Measurements from ENCODE around the gene TMEM245.

Gene TMEM245

DNA sequence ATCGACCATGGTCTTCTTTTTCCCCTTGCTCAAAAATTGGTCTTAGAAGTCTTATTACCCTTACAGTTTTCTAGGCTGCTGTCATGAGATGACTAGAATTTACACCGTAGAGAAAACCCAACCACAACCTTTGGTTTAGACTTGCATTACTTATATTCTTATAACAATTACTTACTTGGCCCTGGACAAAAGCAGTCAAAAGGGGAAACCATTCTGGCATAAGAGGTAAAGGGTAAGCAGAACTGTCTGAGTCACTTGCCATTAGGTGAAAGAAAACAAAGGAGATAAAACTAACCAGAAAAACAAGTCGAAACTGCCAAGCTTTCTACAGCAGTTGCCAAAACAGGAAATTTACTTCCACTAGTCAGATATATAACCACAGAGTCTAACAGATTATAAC, 17.9 kb downstream of the TMEM245 start:
- H3K14ac ChIP-seq (ENCODE audit: low read length in 2 of 2) = no peak overlapping the region
- no peak overlapping the region for H3K4me3 ChIP-seq (ENCODE audit: insufficient read depth in 1 of 2, low read depth in 1 of 2, low read length in 2 of 2)
- H3K23ac ChIP-seq (ENCODE audit: low read length in 2 of 2) = no peak overlapping the region
- H3K27ac ChIP-seq (ENCODE audit: low read length, poor library complexity, severe bottlenecking) = peak overlapping the region; percentile 26
- H2BK120ac ChIP-seq (ENCODE audit: low read depth, low read length) = no peak overlapping the region
- H3K9me3 ChIP-seq (ENCODE audit: control insufficient read depth, low read length) = no peaks in the 10 kb centered on the region
- peaks cover 7 to 15% of the 10 kb centered on the region in 2 experiments for H3K36me3 ChIP-seq (ENCODE audit: control insufficient read depth in 1 of 2, insufficient read depth in 2 of 2, low read depth in 1 of 2, low read length in 2 of 2)
- H2AK5ac ChIP-seq (ENCODE audit: low read length, severe bottlenecking) = no peak overlapping the region
- 54% methylated on average over 2 of the region's 3 CpGs for WGBS
- no peak overlapping the region for H3K4me2 ChIP-seq (ENCODE audit: low read length, poor library complexity, severe bottlenecking)
- H2AFZ ChIP-seq (ENCODE audit: low read depth, low read length) = no peak overlapping the region
- H3K9ac ChIP-seq (ENCODE audit: low read length) = peak overlapping the region; percentile 34
- no peak overlapping the region for H4K8ac ChIP-seq (ENCODE audit: low read length)
- H2BK15ac ChIP-seq (ENCODE audit: low read depth, poor library complexity, severe bottlenecking) = no peak overlapping the region
- no peak overlapping the region for H3K4ac ChIP-seq (ENCODE audit: low read depth in 1 of 2, low read length in 2 of 2)
- H3K27me3 ChIP-seq (ENCODE audit: control insufficient read depth in 1 of 2, insufficient read depth in 1 of 2, low read length in 2 of 2) = no peaks in the 10 kb centered on the region
- no peak overlapping the region for H3K18ac ChIP-seq (ENCODE audit: low read depth in 1 of 2, low read length in 2 of 2)
- no peak overlapping the region for H4K91ac ChIP-seq (ENCODE audit: low read length)
- H2BK5ac ChIP-seq (ENCODE audit: low read depth, low read length, poor library complexity, severe bottlenecking) = no peak overlapping the region
- no peak overlapping the region for H2BK12ac ChIP-seq (ENCODE audit: low read length in 2 of 2)
- peaks cover 5% of the 10 kb centered on the region for H3K4me1 ChIP-seq (ENCODE audit: control insufficient read depth, insufficient read depth, low read depth, low read length)
- DNase-seq = peak; percentile 76
- peaks cover 1% of the 10 kb centered on the region for H3K79me1 ChIP-seq (replicated peaks; ENCODE audit: low read length, poor library complexity, severe bottlenecking)

DNA sequence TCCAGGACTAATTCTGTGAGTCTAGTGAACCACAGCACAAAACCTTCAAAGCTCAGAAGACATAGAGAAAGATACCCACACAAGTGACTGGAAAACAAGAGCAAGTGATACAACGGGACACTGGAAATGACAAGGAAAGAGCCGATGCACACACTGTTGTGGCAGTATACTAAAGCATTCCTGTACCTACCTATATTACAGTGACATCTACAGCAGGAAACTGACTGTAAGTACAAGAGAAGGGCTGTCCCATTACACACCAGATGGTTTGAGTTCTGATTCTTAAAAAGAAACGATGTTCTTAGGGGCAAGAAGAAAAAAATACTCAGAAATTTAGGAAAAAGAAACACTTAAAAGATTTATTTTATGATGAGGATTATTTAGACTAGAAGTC, 18.5 kb downstream of the TMEM245 start:
- Histone ChIP-seq H3K18ac (ENCODE audit: low read depth in 1 of 2, low read length in 2 of 2) (no peak overlapping the region), H3K36me3 (ENCODE audit: control insufficient read depth in 1 of 2, insufficient read depth in 2 of 2, low read depth in 1 of 2, low read length in 2 of 2) (peaks cover 7 to 15% of the 10 kb centered on the region in 2 experiments), H3K9ac (ENCODE audit: low read length) (no peak overlapping the region), H2BK12ac (ENCODE audit: low read length in 2 of 2) (peak overlapping the region in 1 of 2 experiments; percentile 5), H3K79me1 (replicated peaks; ENCODE audit: low read length, poor library complexity, severe bottlenecking) (peaks cover 1% of the 10 kb centered on the region), H3K9me3 (ENCODE audit: control insufficient read depth, low read length) (no peaks in the 10 kb centered on the region), H3K4me1 (ENCODE audit: control insufficient read depth, insufficient read depth, low read depth, low read length) (peaks cover 7% of the 10 kb centered on the region), H2AFZ (ENCODE audit: low read depth, low read length) (no peak overlapping the region), H4K91ac (ENCODE audit: low read length) (no peak overlapping the region), H3K27ac (ENCODE audit: low read length, poor library complexity, severe bottlenecking) (peak overlapping the region; percentile 18), H3K4ac (ENCODE audit: low read depth in 1 of 2, low read length in 2 of 2) (no peak overlapping the region), H3K23ac (ENCODE audit: low read length in 2 of 2) (no peak overlapping the region), H2BK15ac (ENCODE audit: low read depth, poor library complexity, severe bottlenecking) (no peak overlapping the region), H3K14ac (ENCODE audit: low read length in 2 of 2) (no peak overlapping the region), H3K4me3 (ENCODE audit: insufficient read depth in 1 of 2, low read depth in 1 of 2, low read length in 2 of 2) (no peak overlapping the region), H2AK5ac (ENCODE audit: low read length, severe bottlenecking) (peak overlapping the region; percentile 81), H3K27me3 (ENCODE audit: control insufficient read depth in 1 of 2, insufficient read depth in 1 of 2, low read length in 2 of 2) (no peaks in the 10 kb centered on the region), H2BK120ac (ENCODE audit: low read depth, low read length) (no peak overlapping the region), H3K4me2 (ENCODE audit: low read length, poor library complexity, severe bottlenecking) (no peak overlapping the region), H2BK5ac (ENCODE audit: low read depth, low read length, poor library complexity, severe bottlenecking) (no peak overlapping the region), H4K8ac (ENCODE audit: low read length) (no peak overlapping the region)
- 100% methylated on average over 2 of the region's 3 CpGs for WGBS
- DNase-seq = no peak

DNA sequence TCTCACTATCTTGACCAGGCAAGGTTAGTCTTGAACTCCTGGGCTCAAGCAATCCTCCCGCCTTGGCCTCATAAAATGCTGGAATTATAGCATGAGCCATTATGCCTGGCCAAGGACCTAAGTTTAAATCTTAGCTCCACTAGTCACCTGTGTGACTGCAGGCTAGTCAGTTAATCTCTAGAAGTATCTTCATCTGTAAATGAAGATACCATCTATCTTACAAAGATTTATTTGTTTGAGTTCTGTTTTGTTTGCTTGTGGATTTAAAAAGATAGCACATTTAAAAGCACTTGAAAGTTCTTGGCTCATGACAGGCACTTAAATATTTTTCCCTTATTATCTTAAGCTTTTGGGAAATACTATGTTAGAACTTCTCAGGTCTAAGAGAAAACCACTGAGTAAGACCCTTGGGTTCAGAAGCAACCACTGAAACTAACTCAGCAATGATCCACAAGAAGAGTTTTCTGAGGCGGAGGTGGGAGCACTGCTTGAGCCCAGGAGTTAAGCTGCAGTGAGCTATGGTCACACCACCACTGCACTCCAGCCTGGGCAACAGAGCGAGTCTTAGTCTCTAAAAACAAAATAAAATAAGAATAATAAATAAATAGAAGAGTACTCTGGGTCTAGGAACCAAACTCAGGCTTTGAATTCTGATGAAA, 19.1 kb downstream of the TMEM245 start:
- H2BK12ac ChIP-seq (ENCODE audit: low read length in 2 of 2) = no peak overlapping the region
- no peaks in the 10 kb centered on the region for H3K27me3 ChIP-seq (ENCODE audit: control insufficient read depth in 1 of 2, insufficient read depth in 1 of 2, low read length in 2 of 2)
- H2BK120ac ChIP-seq (ENCODE audit: low read depth, low read length) = no peak overlapping the region
- no peaks in the 10 kb centered on the region for H3K9me3 ChIP-seq (ENCODE audit: control insufficient read depth, low read length)
- no peak overlapping the region for H3K4ac ChIP-seq (ENCODE audit: low read depth in 1 of 2, low read length in 2 of 2)
- 92% methylated on average over 2 of the region's 3 CpGs for WGBS
- H4K91ac ChIP-seq (ENCODE audit: low read length) = no peak overlapping the region
- no peak overlapping the region for H3K4me3 ChIP-seq (ENCODE audit: insufficient read depth in 1 of 2, low read depth in 1 of 2, low read length in 2 of 2)
- H2AFZ ChIP-seq (ENCODE audit: low read depth, low read length) = no peak overlapping the region
- peaks cover 11% of the 10 kb centered on the region for H3K4me1 ChIP-seq (ENCODE audit: control insufficient read depth, insufficient read depth, low read depth, low read length)
- no peak overlapping the region for H3K14ac ChIP-seq (ENCODE audit: low read length in 2 of 2)
- H4K8ac ChIP-seq (ENCODE audit: low read length) = no peak overlapping the region
- no peak for DNase-seq
- peak overlapping the region; percentile 18 for H3K27ac ChIP-seq (ENCODE audit: low read length, poor library complexity, severe bottlenecking)
- no peak overlapping the region for H2BK15ac ChIP-seq (ENCODE audit: low read depth, poor library complexity, severe bottlenecking)
- H2BK5ac ChIP-seq (ENCODE audit: low read depth, low read length, poor library complexity, severe bottlenecking) = no peak overlapping the region
- no peak overlapping the region for H3K4me2 ChIP-seq (ENCODE audit: low read length, poor library complexity, severe bottlenecking)
- no peak overlapping the region for H3K18ac ChIP-seq (ENCODE audit: low read depth in 1 of 2, low read length in 2 of 2)
- peaks cover 4 to 15% of the 10 kb centered on the region in 2 experiments for H3K36me3 ChIP-seq (ENCODE audit: control insufficient read depth in 1 of 2, insufficient read depth in 2 of 2, low read depth in 1 of 2, low read length in 2 of 2)
- H2AK5ac ChIP-seq (ENCODE audit: low read length, severe bottlenecking) = no peak overlapping the region
- no peak overlapping the region for H3K23ac ChIP-seq (ENCODE audit: low read length in 2 of 2)
- peaks cover 3% of the 10 kb centered on the region for H3K79me1 ChIP-seq (replicated peaks; ENCODE audit: low read length, poor library complexity, severe bottlenecking)
- H3K9ac ChIP-seq (ENCODE audit: low read length) = no peak overlapping the region

DNA sequence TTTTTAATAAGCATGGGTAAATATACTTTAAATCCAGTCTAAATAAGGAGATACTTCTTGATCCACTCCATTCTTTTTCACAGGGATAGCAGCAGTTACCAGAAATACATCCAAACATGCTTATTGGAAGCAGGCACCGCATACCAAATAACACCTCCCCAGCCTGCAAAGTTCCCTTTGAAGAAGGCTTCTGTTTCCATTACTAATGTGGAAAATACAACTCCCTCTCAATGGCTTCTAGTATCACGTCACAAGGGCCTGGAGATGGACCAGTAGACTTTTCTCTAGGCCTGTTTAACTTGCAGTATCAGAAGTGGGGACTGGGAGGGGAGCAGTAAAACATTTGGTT, 20.8 kb downstream of the TMEM245 start:
- peak overlapping the region; percentile 93 for H3K27ac ChIP-seq (ENCODE audit: low read length, poor library complexity, severe bottlenecking)
- no peak overlapping the region for H2BK120ac ChIP-seq (ENCODE audit: low read depth, low read length)
- peak; percentile 69 for DNase-seq
- peak overlapping the region; percentile 88 for H2AK5ac ChIP-seq (ENCODE audit: low read length, severe bottlenecking)
- peaks cover 3 to 16% of the 10 kb centered on the region in 2 experiments for H3K36me3 ChIP-seq (ENCODE audit: control insufficient read depth in 1 of 2, insufficient read depth in 2 of 2, low read depth in 1 of 2, low read length in 2 of 2)
- H3K4me2 ChIP-seq (ENCODE audit: low read length, poor library complexity, severe bottlenecking) = peak overlapping the region; percentile 32
- H3K9me3 ChIP-seq (ENCODE audit: control insufficient read depth, low read length) = no peaks in the 10 kb centered on the region
- no peak overlapping the region for H2BK12ac ChIP-seq (ENCODE audit: low read length in 2 of 2)
- H3K27me3 ChIP-seq (ENCODE audit: control insufficient read depth in 1 of 2, insufficient read depth in 1 of 2, low read length in 2 of 2) = no peaks in the 10 kb centered on the region
- H3K23ac ChIP-seq (ENCODE audit: low read length in 2 of 2) = no peak overlapping the region
- peak overlapping the region; percentile 47 for H2BK5ac ChIP-seq (ENCODE audit: low read depth, low read length, poor library complexity, severe bottlenecking)
- peak overlapping the region; percentile 73 for H3K9ac ChIP-seq (ENCODE audit: low read length)
- H2AFZ ChIP-seq (ENCODE audit: low read depth, low read length) = no peak overlapping the region
- peaks cover 12% of the 10 kb centered on the region for H3K79me1 ChIP-seq (replicated peaks; ENCODE audit: low read length, poor library complexity, severe bottlenecking)
- peaks cover 14% of the 10 kb centered on the region for H3K4me1 ChIP-seq (ENCODE audit: control insufficient read depth, insufficient read depth, low read depth, low read length)
- no peak overlapping the region for H2BK15ac ChIP-seq (ENCODE audit: low read depth, poor library complexity, severe bottlenecking)
- WGBS = 76% methylated on average over 2 of the region's 2 CpGs
- H3K4me3 ChIP-seq (ENCODE audit: insufficient read depth in 1 of 2, low read depth in 1 of 2, low read length in 2 of 2) = peak overlapping the region in 1 of 2 experiments; percentile 45
- no peak overlapping the region for H3K4ac ChIP-seq (ENCODE audit: low read depth in 1 of 2, low read length in 2 of 2)
- H3K14ac ChIP-seq (ENCODE audit: low read length in 2 of 2) = no peak overlapping the region
- H4K91ac ChIP-seq (ENCODE audit: low read length) = no peak overlapping the region
- no peak overlapping the region for H4K8ac ChIP-seq (ENCODE audit: low read length)
- peak overlapping the region; percentile 43 to 47 for H3K18ac ChIP-seq (ENCODE audit: low read depth in 1 of 2, low read length in 2 of 2)

All from mesenchymal stem cell (in vitro differentiated cells and primary cell).